ENCODE results near the gene SMC3.
A peak's percentile ranks its signal among the peaks of the same experiment; 100 is the strongest.
"Not testable (repeated sequence)": the region's sequence is repeated elsewhere in the genome, so short reads cannot be mapped to it uniquely, and the experiment has no call there.

SMC3 gene

GRCh38 chr10:110532628-110533027 lies 34.9 kb upstream of the SMC3 start:
- Histone ChIP-seq H3K27me3 (replicated peaks in 2 of 5; ENCODE audit: control insufficient read depth in 4 of 5, insufficient read depth in 5 of 5, low read length in 4 of 5) (peaks cover 0 to 11% (median 5%) of the 10 kb centered on the region in 5 experiments), H3K4me1 (ENCODE audit: control extremely low read depth in 1 of 4, control insufficient read depth in 4 of 4, insufficient read depth in 4 of 4, low read length in 3 of 4) (peaks cover 8 to 56% (median 19%) of the 10 kb centered on the region in 4 experiments)
- DNase-seq; POLR2A ChIA-PET; H3K9me3 ChIP-seq (ENCODE audit: control extremely low read depth in 1 of 5, control insufficient read depth in 4 of 5, insufficient read depth in 2 of 5, low read depth in 1 of 5, low read length in 4 of 5); H3K27ac ChIP-seq (ENCODE audit: insufficient read depth in 1 of 2, low read depth in 1 of 2, low read length in 2 of 2, poor library complexity in 1 of 2, severe bottlenecking in 2 of 2); H3K4me3 ChIP-seq (ENCODE audit: control insufficient read depth in 1 of 7, extremely low read depth in 1 of 7, insufficient read depth in 4 of 7, low read depth in 2 of 7, low read length in 6 of 7); H3K36me3 ChIP-seq (ENCODE audit: control insufficient read depth in 4 of 4, insufficient read depth in 4 of 4, low read length in 3 of 4): not testable (repeated sequence)
- 93% methylated on average over 4 of the region's 4 CpGs for WGBS (ENCODE audit: insufficient coverage)
- CTCF ChIA-PET, result interaction anchor here (1.5 kb wide), 1 partner anchor 15 kb away, joined by 4 read pairs; no protein-coding TSS in a partner anchor

GRCh38 chr10:110533149-110533548 lies 34.3 kb upstream of the SMC3 start:
- DNase-seq, result no peak
- H3K27me3 ChIP-seq (replicated peaks in 2 of 5; ENCODE audit: control insufficient read depth in 4 of 5, insufficient read depth in 5 of 5, low read length in 4 of 5), result peaks cover 0 to 11% (median 5%) of the 10 kb centered on the region in 5 experiments

DNA sequence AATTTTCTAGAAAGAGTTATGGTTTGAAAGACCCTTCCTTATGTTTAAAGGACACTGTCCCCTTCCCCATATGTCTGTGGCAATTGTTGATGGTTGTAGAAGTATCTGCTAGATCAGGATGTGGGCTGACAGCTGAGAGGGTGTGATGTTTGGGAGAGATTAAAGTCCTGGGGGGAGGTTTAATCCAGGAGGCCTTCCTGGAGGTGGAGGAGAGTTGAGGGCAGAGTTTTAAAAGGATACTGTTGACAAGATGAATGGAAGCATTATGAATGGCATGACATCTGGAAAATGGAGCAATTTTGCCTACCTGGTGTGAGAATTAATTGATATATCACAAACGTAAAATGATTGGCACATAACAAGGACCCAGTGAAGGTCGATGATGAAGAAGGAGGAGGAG lies 32.9 kb upstream of the SMC3 start:
- Histone ChIP-seq H3K36me3 (ENCODE audit: control insufficient read depth in 4 of 4, insufficient read depth in 4 of 4, low read length in 3 of 4) (no peaks in the 10 kb centered on the region), H3K9me3 (ENCODE audit: control extremely low read depth in 1 of 5, control insufficient read depth in 4 of 5, insufficient read depth in 2 of 5, low read depth in 1 of 5, low read length in 4 of 5) (no peaks in the 10 kb centered on the region), H3K27me3 (replicated peaks in 2 of 5; ENCODE audit: control insufficient read depth in 4 of 5, insufficient read depth in 5 of 5, low read length in 4 of 5) (peaks cover 0 to 11% (median 5%) of the 10 kb centered on the region in 5 experiments), H3K4me3 (ENCODE audit: control insufficient read depth in 1 of 7, extremely low read depth in 1 of 7, insufficient read depth in 4 of 7, low read depth in 2 of 7, low read length in 6 of 7) (no peak overlapping the region), H3K27ac (ENCODE audit: insufficient read depth in 1 of 2, low read depth in 1 of 2, low read length in 2 of 2, poor library complexity in 1 of 2, severe bottlenecking in 2 of 2) (no peak overlapping the region), H3K4me1 (ENCODE audit: control extremely low read depth in 1 of 4, control insufficient read depth in 4 of 4, insufficient read depth in 4 of 4, low read length in 3 of 4) (peaks cover 8 to 52% (median 18%) of the 10 kb centered on the region in 4 experiments)
- DNase-seq, result peak in 1 of 3 donors; percentile 26
- ChIA-PET CTCF (interaction anchor here (1.6 kb wide), 1 partner anchor 12 kb away, joined by 5 read pairs; no protein-coding TSS in a partner anchor), POLR2A (no interaction called here)
- WGBS (ENCODE audit: insufficient coverage), result 79% methylated on average over 2 of the region's 2 CpGs

More at GRCh38 chr10:110533149-110533548, 34.3 kb upstream of the SMC3 start:
- Histone ChIP-seq H3K27ac (ENCODE audit: insufficient read depth in 1 of 2, low read depth in 1 of 2, low read length in 2 of 2, poor library complexity in 1 of 2, severe bottlenecking in 2 of 2) (no peak overlapping the region), H3K9me3 (ENCODE audit: control extremely low read depth in 1 of 5, control insufficient read depth in 4 of 5, insufficient read depth in 2 of 5, low read depth in 1 of 5, low read length in 4 of 5) (no peaks in the 10 kb centered on the region), H3K36me3 (ENCODE audit: control insufficient read depth in 4 of 4, insufficient read depth in 4 of 4, low read length in 3 of 4) (no peaks in the 10 kb centered on the region), H3K4me1 (ENCODE audit: control extremely low read depth in 1 of 4, control insufficient read depth in 4 of 4, insufficient read depth in 4 of 4, low read length in 3 of 4) (peaks cover 8 to 52% (median 19%) of the 10 kb centered on the region in 4 experiments), H3K4me3 (ENCODE audit: control insufficient read depth in 1 of 7, extremely low read depth in 1 of 7, insufficient read depth in 4 of 7, low read depth in 2 of 7, low read length in 6 of 7) (no peak overlapping the region)
- ChIA-PET POLR2A (no interaction called here), CTCF (interaction anchor here (1.2 to 1.6 kb wide), 2 partner anchors 13 to 222 kb away, joined by 3 to 5 read pairs; no protein-coding TSS in a partner anchor)
- 0% methylated on average over 3 of the region's 3 CpGs for WGBS (ENCODE audit: insufficient coverage)

DNA sequence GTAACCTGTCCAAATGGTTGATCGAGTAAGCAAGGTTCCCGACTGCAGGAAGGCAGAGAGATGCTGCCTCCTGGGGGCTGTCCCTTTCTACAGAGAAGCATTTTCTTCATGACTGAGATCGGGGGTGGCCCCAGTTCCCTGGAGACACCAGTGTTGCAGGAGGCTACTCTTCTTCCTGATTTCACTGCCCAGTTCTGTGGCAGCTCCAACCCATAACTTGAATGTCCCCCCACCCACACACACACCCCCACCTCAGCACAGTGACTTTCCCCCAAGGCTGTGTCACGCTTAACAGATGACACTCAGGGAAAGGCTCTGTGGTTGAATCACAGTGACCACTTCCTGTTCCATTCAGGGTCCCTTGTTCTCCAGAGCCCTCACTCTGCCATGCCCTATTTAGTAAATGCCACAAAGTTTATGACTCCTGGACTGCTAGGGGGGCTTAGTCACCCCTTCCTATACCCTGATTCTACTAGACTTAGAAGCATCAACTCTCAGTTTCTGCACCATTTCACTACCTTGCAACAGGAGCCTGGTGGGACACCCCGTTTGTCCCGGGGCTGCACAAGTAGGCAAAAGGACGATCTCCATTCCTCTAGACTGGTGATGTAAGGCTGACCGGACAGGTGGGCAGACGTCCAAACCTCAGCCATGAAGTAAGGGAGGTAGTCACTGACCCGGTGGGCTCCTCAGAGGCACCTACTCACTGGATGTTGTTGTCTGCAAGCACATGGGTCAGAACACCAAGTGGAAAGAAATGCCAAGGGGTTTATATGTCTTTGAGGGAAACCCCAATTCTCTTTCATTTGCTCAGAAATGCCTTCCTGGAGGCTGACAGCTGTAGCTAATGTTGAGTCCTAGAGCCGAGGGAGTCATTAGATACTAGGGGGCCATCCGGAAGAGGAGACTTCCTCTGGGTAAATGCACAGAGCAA lies 31.3 kb upstream of the SMC3 start:
- H3K36me3 ChIP-seq (ENCODE audit: control insufficient read depth in 4 of 4, insufficient read depth in 4 of 4, low read length in 3 of 4), result no peaks in the 10 kb centered on the region
- WGBS (ENCODE audit: insufficient coverage), result 55% methylated on average over 12 of the region's 12 CpGs
- CTCF ChIA-PET, result interaction anchor here (0.6 to 2.1 kb wide), 6 partner anchors 10 to 184 kb away, joined by 3 to 6 read pairs (median 5); no protein-coding TSS in a partner anchor
- peak overlapping the region in 2 of 7 experiments; percentile 4 to 25 for H3K4me3 ChIP-seq (ENCODE audit: control insufficient read depth in 1 of 7, extremely low read depth in 1 of 7, insufficient read depth in 4 of 7, low read depth in 2 of 7, low read length in 6 of 7)
- no peak overlapping the region for H3K27ac ChIP-seq (ENCODE audit: insufficient read depth in 1 of 2, low read depth in 1 of 2, low read length in 2 of 2, poor library complexity in 1 of 2, severe bottlenecking in 2 of 2)
- H3K27me3 ChIP-seq (replicated peaks in 2 of 5; ENCODE audit: control insufficient read depth in 4 of 5, insufficient read depth in 5 of 5, low read length in 4 of 5), result no peaks in the 10 kb centered on the region
- DNase-seq, result peak; percentile 63 to 96 (median 96)
- POLR2A ChIA-PET, result no interaction called here
- H3K4me1 ChIP-seq (ENCODE audit: control extremely low read depth in 1 of 4, control insufficient read depth in 4 of 4, insufficient read depth in 4 of 4, low read length in 3 of 4), result peaks cover 8 to 48% (median 15%) of the 10 kb centered on the region in 4 experiments
- no peaks in the 10 kb centered on the region for H3K9me3 ChIP-seq (ENCODE audit: control extremely low read depth in 1 of 5, control insufficient read depth in 4 of 5, insufficient read depth in 2 of 5, low read depth in 1 of 5, low read length in 4 of 5)

DNA sequence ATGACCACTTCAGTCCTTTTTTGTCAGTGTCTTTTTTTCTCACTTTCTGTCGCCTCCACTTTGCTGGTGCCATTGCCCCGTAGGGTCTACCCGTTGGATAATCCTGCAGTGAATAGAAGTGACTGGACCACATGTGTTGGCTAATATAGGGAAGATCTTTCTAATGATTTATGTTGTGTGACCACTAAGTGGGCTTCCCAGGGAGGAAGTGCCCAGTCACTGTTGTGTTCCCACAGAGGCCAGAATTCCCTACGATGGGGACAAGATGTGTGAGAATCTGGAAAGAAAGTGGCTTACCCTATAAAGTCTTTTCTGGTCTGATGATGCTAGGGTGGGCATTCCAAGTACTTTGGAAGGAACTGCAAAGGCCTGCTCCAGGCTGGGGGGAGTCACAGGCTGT lies 28.4 kb upstream of the SMC3 start:
- 96% methylated on average over 3 of the region's 4 CpGs for whole genome bisulfite sequencing (ENCODE audit: insufficient coverage)
- CTCF ChIA-PET, result interaction anchor here (1.1 to 1.9 kb wide), 2 partner anchors 31 to 185 kb away, joined by 3 to 6 read pairs; no protein-coding TSS in a partner anchor
- H3K4me1 ChIP-seq (ENCODE audit: control extremely low read depth in 1 of 4, control insufficient read depth in 4 of 4, insufficient read depth in 4 of 4, low read length in 3 of 4), result peaks cover 8 to 32% (median 15%) of the 10 kb centered on the region in 4 experiments
- no peaks in the 10 kb centered on the region for H3K27me3 ChIP-seq (replicated peaks in 2 of 5; ENCODE audit: control insufficient read depth in 4 of 5, insufficient read depth in 5 of 5, low read length in 4 of 5)
- no peaks in the 10 kb centered on the region for H3K9me3 ChIP-seq (ENCODE audit: control extremely low read depth in 1 of 5, control insufficient read depth in 4 of 5, insufficient read depth in 2 of 5, low read depth in 1 of 5, low read length in 4 of 5)
- H3K4me3 ChIP-seq (ENCODE audit: control insufficient read depth in 1 of 7, extremely low read depth in 1 of 7, insufficient read depth in 4 of 7, low read depth in 2 of 7, low read length in 6 of 7), result no peak overlapping the region
- POLR2A ChIA-PET, result no interaction called here
- H3K36me3 ChIP-seq (ENCODE audit: control insufficient read depth in 4 of 4, insufficient read depth in 4 of 4, low read length in 3 of 4), result no peaks in the 10 kb centered on the region
- no peak for DNase-seq
- no peak overlapping the region for H3K27ac ChIP-seq (ENCODE audit: insufficient read depth in 1 of 2, low read depth in 1 of 2, low read length in 2 of 2, poor library complexity in 1 of 2, severe bottlenecking in 2 of 2)

- no peak overlapping the region for H3K27ac ChIP-seq (ENCODE audit: insufficient read depth in 1 of 2, low read depth in 1 of 2, low read length in 2 of 2, poor library complexity in 1 of 2, severe bottlenecking in 2 of 2)
- WGBS (ENCODE audit: insufficient coverage), result no CpG with 5 or more reads among the region's 1 CpG
- ChIA-PET CTCF (interaction anchor here (0.9 to 1.9 kb wide), 4 partner anchors 8 to 187 kb away, joined by 3 to 6 read pairs (median 4); no protein-coding TSS in a partner anchor), POLR2A (no interaction called here)
- H3K36me3 ChIP-seq (ENCODE audit: control insufficient read depth in 4 of 4, insufficient read depth in 4 of 4, low read length in 3 of 4), result no peaks in the 10 kb centered on the region
- no peak overlapping the region for H3K4me3 ChIP-seq (ENCODE audit: control insufficient read depth in 1 of 7, extremely low read depth in 1 of 7, insufficient read depth in 4 of 7, low read depth in 2 of 7, low read length in 6 of 7)
- peaks cover 8 to 23% (median 15%) of the 10 kb centered on the region in 4 experiments for H3K4me1 ChIP-seq (ENCODE audit: control extremely low read depth in 1 of 4, control insufficient read depth in 4 of 4, insufficient read depth in 4 of 4, low read length in 3 of 4)
- no peaks in the 10 kb centered on the region for H3K27me3 ChIP-seq (replicated peaks in 2 of 5; ENCODE audit: control insufficient read depth in 4 of 5, insufficient read depth in 5 of 5, low read length in 4 of 5)
- H3K9me3 ChIP-seq (ENCODE audit: control extremely low read depth in 1 of 5, control insufficient read depth in 4 of 5, insufficient read depth in 2 of 5, low read depth in 1 of 5, low read length in 4 of 5), result no peaks in the 10 kb centered on the region
- DNase-seq, result no peak
These were observed 27.5 kb upstream of the SMC3 start for GRCh38 chr10:110540031-110540430.
